SU-DHL-6 (cell line): ENCODE measurements around the gene STS.

Experiments used
- H2AFZ ChIP-seq: fragments of 200-600 bp; sonication (generic); 2 replicates; pipeline ENCODE4 v1.6.1; 2014; ENCODE audit warnings: low read depth, mild to moderate bottlenecking, moderate library complexity, mixed read lengths, antibody characterized with exemption, low read length; ENCODE audit not compliant: severe bottlenecking
- H3F3A ChIP-seq: fragments of 200-600 bp; shearing (Covaris generic); 2 replicates; pipeline ENCODE4 v1.6.0; 2016; ENCODE audit warnings: antibody characterized with exemption, mild to moderate bottlenecking; ENCODE audit not compliant: insufficient read depth
- H3K27ac ChIP-seq: fragments of 200-600 bp; sonication (generic); 2 replicates; pipeline ENCODE4 v1.5.1; 2016; ENCODE audit warnings: low read depth, mild to moderate bottlenecking, low read length, moderate library complexity, mixed read lengths
- H3K27me3 ChIP-seq: fragments of 200-600 bp; sonication (generic), shearing (Covaris generic); 2 replicates; pipeline ENCODE4 v1.6.0; 2014; ENCODE audit warnings: mild to moderate bottlenecking, low read length
- H3K36me3 ChIP-seq: fragments of 200-600 bp; sonication (generic); 2 replicates; pipeline ENCODE4 v1.6.1; 2014; ENCODE audit warnings: mild to moderate bottlenecking, low read length, mixed read lengths
- H3K4me2 ChIP-seq: fragments of 300-600, 200-600 bp; shearing (Covaris generic), sonication (generic); 2 replicates; pipeline ENCODE4 v1.6.0; 2014; ENCODE audit warnings: low read length, low read depth, mild to moderate bottlenecking; ENCODE audit not compliant: poor library complexity, severe bottlenecking
- H3K4me3 ChIP-seq: fragments of 200-600 bp; sonication (generic); 2 replicates; pipeline ENCODE4 v1.5.1; 2014; ENCODE audit warnings: antibody characterized with exemption, low read length, mild to moderate bottlenecking, mixed read lengths; ENCODE audit not compliant: insufficient read depth, poor library complexity, severe bottlenecking
- H3K79me2 ChIP-seq: fragments of 200-600 bp; sonication (generic); 2 replicates; pipeline ENCODE4 v1.6.1; 2014; ENCODE audit warnings: mild to moderate bottlenecking, low read length, moderate library complexity; ENCODE audit not compliant: insufficient read depth
- H3K9ac ChIP-seq: fragments of 200-600 bp; sonication (generic); 2 replicates; pipeline ENCODE4 v1.7.0; 2014; ENCODE audit warnings: mild to moderate bottlenecking, low read length
- H3K9me2 ChIP-seq: fragments of 200-600 bp; sonication (generic); replicated peaks from 2 replicates; pipeline ENCODE4 v1.6.1; 2014; ENCODE audit warnings: low read length; ENCODE audit not compliant: insufficient read depth
- H3K9me3 ChIP-seq: fragments of 200-600 bp; sonication (generic); 2 replicates; pipeline ENCODE4 v1.6.1; 2014; ENCODE audit warnings: low read length, mixed read lengths; ENCODE audit not compliant: insufficient read depth
- H4K20me1 ChIP-seq: fragments of 200-600 bp; sonication (generic); 2 replicates; pipeline ENCODE4 v1.6.1; 2014; ENCODE audit warnings: low read depth, mild to moderate bottlenecking, antibody characterized with exemption, low read length, moderate library complexity, mixed read lengths
- EZH2phosphoT487 ChIP-seq: fragments of 200-600 bp; sonication (generic), shearing (Covaris generic); conservative IDR thresholded peaks from 2 replicates; pipeline ENCODE4 v1.6.1; 2018; ENCODE audit warnings: mild to moderate bottlenecking, antibody characterized with exemption, low read length, moderate library complexity, mixed read lengths
- TF ChIP-seq, protein P1 (sequence below): fragments of 200-600 bp; sonication (generic); IDR thresholded peaks from one replicate; pipeline ENCODE4 v1.5.1; 2017; ENCODE audit warnings: antibody characterized with exemption, mild to moderate bottlenecking, low read length, moderate library complexity; ENCODE audit not compliant: insufficient read depth, poor library complexity, severe bottlenecking

Gene STS

DNA sequence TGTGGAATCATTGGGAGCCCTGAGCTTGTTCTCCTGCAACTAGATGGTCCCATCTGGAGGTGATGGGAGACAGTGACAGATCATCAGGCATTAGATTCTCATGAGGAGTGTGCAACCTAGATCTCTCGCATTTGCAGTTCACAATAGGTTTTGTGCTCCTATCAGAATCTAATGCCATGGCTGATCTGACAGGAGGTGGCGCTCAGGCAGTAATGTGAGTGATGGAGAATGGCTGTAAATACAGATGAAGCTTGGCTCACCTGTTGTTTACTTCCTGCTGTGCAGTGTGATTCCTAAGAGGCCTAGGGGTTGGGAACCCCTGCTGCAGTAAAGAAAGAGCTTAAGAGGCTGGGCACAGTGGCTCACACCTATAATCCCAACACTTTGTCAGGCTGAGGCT, 42.6 kb downstream of the STS start:
- no peak for TF ChIP-seq EZH2phosphoT487
- TF ChIP-seq, protein P1, sequence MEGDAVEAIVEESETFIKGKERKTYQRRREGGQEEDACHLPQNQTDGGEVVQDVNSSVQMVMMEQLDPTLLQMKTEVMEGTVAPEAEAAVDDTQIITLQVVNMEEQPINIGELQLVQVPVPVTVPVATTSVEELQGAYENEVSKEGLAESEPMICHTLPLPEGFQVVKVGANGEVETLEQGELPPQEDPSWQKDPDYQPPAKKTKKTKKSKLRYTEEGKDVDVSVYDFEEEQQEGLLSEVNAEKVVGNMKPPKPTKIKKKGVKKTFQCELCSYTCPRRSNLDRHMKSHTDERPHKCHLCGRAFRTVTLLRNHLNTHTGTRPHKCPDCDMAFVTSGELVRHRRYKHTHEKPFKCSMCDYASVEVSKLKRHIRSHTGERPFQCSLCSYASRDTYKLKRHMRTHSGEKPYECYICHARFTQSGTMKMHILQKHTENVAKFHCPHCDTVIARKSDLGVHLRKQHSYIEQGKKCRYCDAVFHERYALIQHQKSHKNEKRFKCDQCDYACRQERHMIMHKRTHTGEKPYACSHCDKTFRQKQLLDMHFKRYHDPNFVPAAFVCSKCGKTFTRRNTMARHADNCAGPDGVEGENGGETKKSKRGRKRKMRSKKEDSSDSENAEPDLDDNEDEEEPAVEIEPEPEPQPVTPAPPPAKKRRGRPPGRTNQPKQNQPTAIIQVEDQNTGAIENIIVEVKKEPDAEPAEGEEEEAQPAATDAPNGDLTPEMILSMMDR = no peak
- H3K36me3 ChIP-seq = no peaks in the 10 kb centered on the region
- no peak overlapping the region for H3K4me3 ChIP-seq
- no peaks in the 10 kb centered on the region for H3K9me3 ChIP-seq
- no peaks in the 10 kb centered on the region for H4K20me1 ChIP-seq
- peaks cover 5% of the 10 kb centered on the region; the same call in 1 of the 2 replicates for H3K79me2 ChIP-seq
- H3K9ac ChIP-seq = no peak overlapping the region
- H3K27ac ChIP-seq = no peak overlapping the region
- no peaks in the 10 kb centered on the region for H3F3A ChIP-seq
- no peaks in the 10 kb centered on the region for H3K27me3 ChIP-seq
- H3K9me2 ChIP-seq = no peaks in the 10 kb centered on the region
- no peak overlapping the region for H2AFZ ChIP-seq
- no peak overlapping the region for H3K4me2 ChIP-seq

DNA sequence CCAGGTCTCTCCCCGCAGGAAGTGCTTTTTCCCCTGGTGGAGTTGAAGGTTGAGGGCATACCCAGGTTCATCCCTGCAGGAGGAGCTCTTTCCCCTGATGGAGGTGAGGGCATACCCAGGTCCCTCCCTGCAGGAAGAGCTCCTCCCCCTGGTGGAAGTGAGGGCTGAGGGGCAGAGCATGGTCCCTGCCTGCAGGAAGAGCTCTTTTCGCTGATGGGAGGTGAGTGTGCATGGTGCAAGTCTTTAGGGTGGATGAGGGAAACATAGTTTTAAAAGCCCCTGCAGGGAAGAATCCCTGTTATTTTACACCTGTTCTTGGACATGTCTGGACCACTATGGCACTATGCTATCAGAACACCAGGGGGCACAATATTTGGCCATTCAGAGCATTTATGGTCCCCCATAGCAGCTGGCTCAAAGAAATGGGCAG, 44.2 kb downstream of the STS start:
- no peaks in the 10 kb centered on the region for H3K9me3 ChIP-seq
- H4K20me1 ChIP-seq = no peaks in the 10 kb centered on the region
- H3K36me3 ChIP-seq = no peaks in the 10 kb centered on the region
- no peak overlapping the region for H3K27ac ChIP-seq
- no peaks in the 10 kb centered on the region for H3F3A ChIP-seq
- TF ChIP-seq, protein P1 = peak; percentile 32
- TF ChIP-seq EZH2phosphoT487 = no peak
- no peak overlapping the region for H2AFZ ChIP-seq
- no peak overlapping the region for H3K4me3 ChIP-seq
- no peaks in the 10 kb centered on the region for H3K79me2 ChIP-seq
- no peak overlapping the region for H3K4me2 ChIP-seq
- H3K27me3 ChIP-seq = no peaks in the 10 kb centered on the region
- no peaks in the 10 kb centered on the region for H3K9me2 ChIP-seq
- H3K9ac ChIP-seq = no peak overlapping the region

DNA sequence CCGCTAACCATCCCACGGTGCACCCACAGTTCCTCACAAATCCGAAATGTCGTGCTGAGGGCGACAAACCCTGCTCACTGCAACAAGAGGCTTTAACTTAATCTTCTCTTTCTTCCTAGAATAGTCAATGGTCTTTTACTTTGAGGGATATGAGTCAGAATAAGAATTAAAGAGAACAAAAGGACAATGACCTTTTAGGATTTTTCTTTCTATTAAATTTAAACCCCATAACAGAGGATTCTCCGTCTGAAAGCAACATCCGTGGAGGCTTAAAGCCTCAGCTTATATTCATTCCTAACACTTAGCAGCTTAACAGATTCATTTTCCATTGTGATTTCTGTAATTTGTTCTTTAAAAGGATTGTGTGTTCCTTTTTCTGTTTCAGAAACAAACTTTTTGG, 45.4 kb downstream of the STS start:
- Histone ChIP-seq H3K27ac (no peak overlapping the region), H3K4me2 (no peak overlapping the region), H2AFZ (no peak overlapping the region), H3K9me2 (no peaks in the 10 kb centered on the region), H3K36me3 (no peaks in the 10 kb centered on the region), H4K20me1 (no peaks in the 10 kb centered on the region), H3K9ac (no peak overlapping the region), H3F3A (no peaks in the 10 kb centered on the region), H3K4me3 (no peak overlapping the region), H3K79me2 (no peaks in the 10 kb centered on the region), H3K27me3 (no peaks in the 10 kb centered on the region), H3K9me3 (no peaks in the 10 kb centered on the region)
- TF ChIP-seq EZH2phosphoT487 = no peak
- TF ChIP-seq, protein P1 = no peak
